Measurements from ENCODE around the gene MND1.

The MND1 gene

GRCh38 chr4:153419673-153420278 lies 75.3 kb downstream of the MND1 start:
- H3K4me3 ChIP-seq (ENCODE audit: low read depth, low read length) = no peak overlapping the region
- TF ChIP-seq CTCF (conservative IDR thresholded peaks at IDR 0.05; ENCODE audit: low read depth, low read length) = no peak
- DNase-seq (ENCODE audit: low read depth) = no peak

GRCh38 chr4:153420361-153420760 lies 75.9 kb downstream of the MND1 start:
- TF ChIP-seq CTCF (conservative IDR thresholded peaks at IDR 0.05; ENCODE audit: low read depth, low read length) = no peak
- DNase-seq (ENCODE audit: low read depth) = no peak
- no peak overlapping the region for H3K4me3 ChIP-seq (ENCODE audit: low read depth, low read length)

GRCh38 chr4:153421941-153422340 lies 77.5 kb downstream of the MND1 start:
- no peak overlapping the region for H3K4me3 ChIP-seq (ENCODE audit: low read depth, low read length)
- no peak for DNase-seq (ENCODE audit: low read depth)
- no peak for TF ChIP-seq CTCF (conservative IDR thresholded peaks at IDR 0.05; ENCODE audit: low read depth, low read length)

- TF ChIP-seq CTCF (conservative IDR thresholded peaks at IDR 0.05; ENCODE audit: low read depth, low read length) = no peak
- H3K4me3 ChIP-seq (ENCODE audit: low read depth, low read length) = no peak overlapping the region
- no peak for DNase-seq (ENCODE audit: low read depth)
Measured at GRCh38 chr4:153426207-153426885, 81.9 kb downstream of the MND1 start.

GRCh38 chr4:153427363-153428071 lies 83.0 kb downstream of the MND1 start:
- no peak overlapping the region for H3K4me3 ChIP-seq (ENCODE audit: low read depth, low read length)
- TF ChIP-seq CTCF (conservative IDR thresholded peaks at IDR 0.05; ENCODE audit: low read depth, low read length) = no peak
- DNase-seq (ENCODE audit: low read depth) = peak; percentile 41

- no peak for DNase-seq (ENCODE audit: low read depth)
- TF ChIP-seq CTCF (conservative IDR thresholded peaks at IDR 0.05; ENCODE audit: low read depth, low read length) = no peak
- H3K4me3 ChIP-seq (ENCODE audit: low read depth, low read length) = no peak overlapping the region
Measured at GRCh38 chr4:153428941-153429475, 84.5 kb downstream of the MND1 start.
